Immature natural killer cell (primary cell): ENCODE measurements around the gene IRF7. TPM values are rescaled to one million over a fixed set of nuclear protein-coding genes. Genes with fewer than 3 reads are reported as not detected.

Source experiments
- polyA plus RNA-seq, 3 donors: library from polyadenylated mRNA; unstranded; fragments of 300-500 nt; fragmentation: Illumina TruSeq; gene quantifications; one replicate each; pipeline ENCODE4 v1.2.3, GENCODE V29; 2021

Gene IRF7
- polyA plus RNA-seq, 3 donors from 2014 or later = 36.4 to 62.4 (median 53.9) TPM

Other genes with a start within 250 kb of the IRF7 start
- gene B4GALNT4, start 246.5 kb downstream of the IRF7 start, polyA plus RNA-seq = under 1 TPM in 1 of 3 donors, not detected in 2; 0.53 TPM
- under 1 TPM in 1 of 3 donors, not detected in 2; 0.36 TPM for gene PKP3, start 221.7 kb downstream of the IRF7 start, polyA plus RNA-seq
- 100 to 1,000 TPM; 238 to 392 (median 259) TPM for gene SIGIRR, start 201.0 kb downstream of the IRF7 start, polyA plus RNA-seq
- 1 to 10 TPM in 2 of 3 donors, not detected in 1; 2.3 to 4.4 TPM for gene ANO9, start 173.9 kb downstream of the IRF7 start, polyA plus RNA-seq
- 10 to 100 TPM; 11.5 to 17.3 (median 16.1) TPM for gene PTDSS2, start 165.7 kb downstream of the IRF7 start, polyA plus RNA-seq
- gene RNH1, start 108.7 kb downstream of the IRF7 start, polyA plus RNA-seq = 100 to 1,000 TPM; 164 to 180 (median 168) TPM
- gene HRAS, start 80.4 kb downstream of the IRF7 start, polyA plus RNA-seq = 10 to 100 TPM; 16.7 to 26.8 (median 18.6) TPM
- gene LRRC56, start 78.4 kb downstream of the IRF7 start, polyA plus RNA-seq = under 1 TPM in 2 of 3 donors, not detected in 1; 0.27 to 0.89 TPM
- gene LMNTD2, start 55.2 kb downstream of the IRF7 start, polyA plus RNA-seq = under 1 TPM; 0.54 to 0.95 (median 0.66) TPM
- gene RASSF7, start 55.0 kb downstream of the IRF7 start, polyA plus RNA-seq = 10 to 100 TPM; 20.3 to 31.9 (median 31.5) TPM
- gene PHRF1, start 39.5 kb downstream of the IRF7 start, polyA plus RNA-seq = 10 to 100 TPM in 1 of 3 donors, 1 to 10 TPM in 2; 4.0 to 17.5 (median 5.4) TPM
- not detected for gene CDHR5, start 9.0 kb upstream of the IRF7 start, polyA plus RNA-seq
- gene SCT, start 11.2 kb upstream of the IRF7 start, polyA plus RNA-seq = not detected
- gene DRD4, start 21.3 kb upstream of the IRF7 start, polyA plus RNA-seq = not detected
- gene DEAF1, start 79.3 kb upstream of the IRF7 start, polyA plus RNA-seq = 10 to 100 TPM; 17.8 to 31.6 (median 18.6) TPM
- gene TMEM80, start 79.9 kb upstream of the IRF7 start, polyA plus RNA-seq = 10 to 100 TPM; 21.3 to 32.4 (median 30.4) TPM
- 10 to 100 TPM; 12.9 to 15.1 (median 15.0) TPM for gene EPS8L2, start 90.3 kb upstream of the IRF7 start, polyA plus RNA-seq
- 100 to 1,000 TPM; 163 to 189 (median 180) TPM for gene TALDO1, start 131.5 kb upstream of the IRF7 start, polyA plus RNA-seq
- gene GATD1, start 161.5 kb upstream of the IRF7 start, polyA plus RNA-seq = 1 to 10 TPM; 5.8 to 9.7 (median 6.7) TPM
- not detected for gene CEND1, start 174.1 kb upstream of the IRF7 start, polyA plus RNA-seq
- gene SLC25A22, start 182.3 kb upstream of the IRF7 start, polyA plus RNA-seq = 10 to 100 TPM in 1 of 3 donors, 1 to 10 TPM in 2; 5.2 to 14.9 (median 7.7) TPM
- gene PIDD1, start 189.3 kb upstream of the IRF7 start, polyA plus RNA-seq = 1 to 10 TPM; 2.6 to 7.7 (median 2.7) TPM
- gene RPLP2, start 194.0 kb upstream of the IRF7 start, polyA plus RNA-seq = 1,000 to 10,000 TPM in 2 of 3 donors, 100 to 1,000 TPM in 1; 640 to 2,076 (median 1,474) TPM
- gene PNPLA2, start 203.0 kb upstream of the IRF7 start, polyA plus RNA-seq = 10 to 100 TPM; 10.9 to 42.3 (median 23.4) TPM
- 1 to 10 TPM in 1 of 3 donors, under 1 TPM in 1, not detected in 1; 0.74 to 2.2 TPM for gene CRACR2B, start 212.0 kb upstream of the IRF7 start, polyA plus RNA-seq
- gene CD151, start 217.0 kb upstream of the IRF7 start, polyA plus RNA-seq = 10 to 100 TPM; 19.7 to 25.7 (median 23.7) TPM
- gene POLR2L, start 226.6 kb upstream of the IRF7 start, polyA plus RNA-seq = 100 to 1,000 TPM; 139 to 200 (median 142) TPM
- gene TSPAN4, start 226.9 kb upstream of the IRF7 start, polyA plus RNA-seq = 10 to 100 TPM; 23.4 to 38.7 (median 37.2) TPM